Measurements from ENCODE around the gene KRTAP21-2. TPM values are rescaled to one million over a fixed set of nuclear protein-coding genes. Genes with fewer than 3 reads are reported as not detected.
"Not testable (repeated sequence)": the region's sequence is repeated elsewhere in the genome, so short reads cannot be mapped to it uniquely, and the experiment has no call there.

Gene KRTAP21-2
- total RNA-seq (2014; rRNA removed; shearing (Covaris generic)) = not detected in 2 replicates
- polyA plus RNA-seq (2015; cell fraction: cytosol; rRNA removed) = not detected in 2 replicates
- not detected in 2 replicates for polyA plus RNA-seq (2015; cell fraction: nucleus; rRNA removed)

GRCh38 chr21:30747159-30747558, at the start of gene KRTAP21-2:
KRTAP21-2 (minus strand) TSS chr21:30747259; CDS start chr21:30747202, 57 bp downstream.
- no peak for DNase-seq (ENCODE audit: low read depth)

- DNase-seq (ENCODE audit: low read depth) = no peak
Observed at GRCh38 chr21:30793581-30794314, 46.7 kb upstream of the KRTAP21-2 start.

GRCh38 chr21:30779249-30779648, 32.2 kb upstream of the KRTAP21-2 start:
- no peak for DNase-seq (ENCODE audit: low read depth)

- no peak for DNase-seq (ENCODE audit: low read depth)
Observed at GRCh38 chr21:30769724-30770431, 22.8 kb upstream of the KRTAP21-2 start.

- DNase-seq (ENCODE audit: low read depth) = no peak
Observed at GRCh38 chr21:30760776-30761175, 13.7 kb upstream of the KRTAP21-2 start.

GRCh38 chr21:30758306-30758705, 11.2 kb upstream of the KRTAP21-2 start:
- no peak for DNase-seq (ENCODE audit: low read depth)

GRCh38 chr21:30755328-30755727, 8.3 kb upstream of the KRTAP21-2 start, which contains the start of gene KRTAP21-1:
KRTAP21-1 (minus strand) TSS chr21:30755428; CDS start chr21:30755378, 50 bp downstream.
- not testable (repeated sequence) for DNase-seq (ENCODE audit: low read depth)

- no peak for DNase-seq (ENCODE audit: low read depth)
Observed at GRCh38 chr21:30740462-30740861, 6.6 kb downstream of the KRTAP21-2 start.

GRCh38 chr21:30733026-30733425, 14.0 kb downstream of the KRTAP21-2 start:
- no peak for DNase-seq (ENCODE audit: low read depth)

GRCh38 chr21:30726726-30727125, 20.3 kb downstream of the KRTAP21-2 start:
- DNase-seq (ENCODE audit: low read depth) = no peak

- DNase-seq (ENCODE audit: low read depth) = peak; percentile 43
Observed at GRCh38 chr21:30719401-30719800, 27.7 kb downstream of the KRTAP21-2 start.

GRCh38 chr21:30718239-30718909, 28.7 kb downstream of the KRTAP21-2 start, which contains the start of gene KRTAP21-3:
KRTAP21-3 (minus strand) TSS chr21:30718777; CDS start chr21:30718759, 18 bp downstream.
- peak; percentile 91 for DNase-seq (ENCODE audit: low read depth)

GRCh38 chr21:30717105-30717504, 30.0 kb downstream of the KRTAP21-2 start:
- no peak for DNase-seq (ENCODE audit: low read depth)

GRCh38 chr21:30714946-30715345, 32.1 kb downstream of the KRTAP21-2 start:
- no peak for DNase-seq (ENCODE audit: low read depth)

- peak; percentile 14 for DNase-seq (ENCODE audit: low read depth)
Observed at GRCh38 chr21:30714456-30714855, 32.6 kb downstream of the KRTAP21-2 start.

- DNase-seq (ENCODE audit: low read depth) = peak; percentile 50
Observed at GRCh38 chr21:30713766-30714165, 33.3 kb downstream of the KRTAP21-2 start.

GRCh38 chr21:30710499-30710898, 36.6 kb downstream of the KRTAP21-2 start:
- no peak for DNase-seq (ENCODE audit: low read depth)

- DNase-seq (ENCODE audit: low read depth) = no peak
Observed at GRCh38 chr21:30707409-30707808, 39.6 kb downstream of the KRTAP21-2 start.
